GM18508 (cell line): ENCODE results near the gene TTL.
"Not testable (repeated sequence)": the region's sequence is repeated elsewhere in the genome, so short reads cannot be mapped to it uniquely, and the experiment has no call there.

ENCODE experiments used
- ATAC-seq: cut with Tn5 transposase; IDR thresholded peaks from one replicate; pipeline ENCODE4 v1.9.1; 2021; ENCODE audit warnings: moderate number of reproducible peaks; ENCODE audit not compliant: insufficient read depth, unreplicated experiment

Gene TTL

GRCh38 chr2:112516801-112517200, 34.8 kb downstream of the TTL start:
- no peak for ATAC-seq

GRCh38 chr2:112518807-112519206, 36.9 kb downstream of the TTL start:
- ATAC-seq = no peak

GRCh38 chr2:112519506-112519905, 37.5 kb downstream of the TTL start:
- no peak for ATAC-seq

GRCh38 chr2:112520234-112520783, 38.4 kb downstream of the TTL start:
- ATAC-seq = no peak

GRCh38 chr2:112523291-112523777, 41.4 kb downstream of the TTL start:
- no peak for ATAC-seq

GRCh38 chr2:112524276-112524675, 42.3 kb downstream of the TTL start:
- not testable (repeated sequence) for ATAC-seq

- ATAC-seq = no peak
These were observed 46.6 kb downstream of the TTL start for GRCh38 chr2:112528541-112528940.

GRCh38 chr2:112529757-112530156, 47.8 kb downstream of the TTL start:
- ATAC-seq = no peak

DNA sequence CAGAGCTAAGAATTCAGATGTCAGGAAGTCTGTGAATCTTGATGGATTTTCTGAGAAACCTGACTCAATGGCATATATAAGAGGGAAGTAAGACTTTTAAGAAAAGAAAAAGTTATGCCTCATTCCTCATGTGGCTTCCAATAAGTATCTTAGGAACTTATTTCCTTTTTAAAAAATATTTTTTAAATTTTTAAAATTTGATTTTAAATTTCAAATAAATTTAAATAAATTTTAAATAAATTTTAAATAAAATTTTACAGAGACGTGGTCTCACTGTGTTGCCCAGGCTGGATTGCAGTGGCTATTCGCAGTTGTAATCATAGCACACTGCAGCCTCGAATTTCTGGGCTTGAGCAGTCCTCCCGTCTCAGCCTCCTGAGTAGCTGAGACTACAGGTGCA, 48.8 kb downstream of the TTL start:
- ATAC-seq = no peak

DNA sequence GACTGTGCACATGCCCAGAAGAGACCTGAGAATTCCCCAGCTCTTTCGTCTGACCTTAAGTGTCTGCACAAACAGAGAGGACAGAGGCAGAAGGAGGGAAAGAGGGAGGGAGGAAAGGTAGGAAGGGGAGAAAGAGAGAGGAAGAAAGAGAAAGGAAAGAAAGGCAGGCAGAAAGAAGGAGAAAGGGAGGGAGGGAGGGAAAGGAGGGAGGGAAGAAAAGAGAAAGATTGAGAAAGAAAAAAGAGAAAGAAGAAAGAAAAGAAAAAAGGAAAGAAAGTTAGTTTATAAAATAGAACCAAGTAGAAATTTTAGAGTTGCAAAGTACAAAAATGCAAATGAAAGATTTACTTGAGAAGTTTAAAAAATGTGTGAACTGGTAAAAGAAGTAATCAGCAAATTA, 52.9 kb downstream of the TTL start:
- ATAC-seq = no peak

DNA sequence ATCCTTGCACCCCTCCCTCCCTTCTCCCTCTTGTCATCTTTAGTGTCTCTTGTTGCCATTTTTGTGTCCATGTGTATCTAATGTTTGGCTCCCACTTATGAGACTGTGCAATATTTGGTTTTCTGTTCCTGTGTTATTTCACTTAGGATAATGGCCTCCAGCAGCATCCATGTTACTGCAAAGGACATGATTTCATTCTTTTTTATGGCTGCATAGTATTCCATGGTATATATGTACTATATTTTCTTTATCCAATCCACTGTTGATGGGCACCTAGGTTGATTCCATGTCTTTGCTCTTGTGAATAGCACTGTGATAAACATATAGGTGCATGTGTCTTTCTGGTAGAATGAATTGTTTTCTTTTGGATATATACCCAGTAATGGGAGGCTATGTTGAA, 54.7 kb downstream of the TTL start:
- not testable (repeated sequence) for ATAC-seq

- no peak for ATAC-seq
These were observed 57.4 kb downstream of the TTL start for GRCh38 chr2:112539306-112539705.

DNA sequence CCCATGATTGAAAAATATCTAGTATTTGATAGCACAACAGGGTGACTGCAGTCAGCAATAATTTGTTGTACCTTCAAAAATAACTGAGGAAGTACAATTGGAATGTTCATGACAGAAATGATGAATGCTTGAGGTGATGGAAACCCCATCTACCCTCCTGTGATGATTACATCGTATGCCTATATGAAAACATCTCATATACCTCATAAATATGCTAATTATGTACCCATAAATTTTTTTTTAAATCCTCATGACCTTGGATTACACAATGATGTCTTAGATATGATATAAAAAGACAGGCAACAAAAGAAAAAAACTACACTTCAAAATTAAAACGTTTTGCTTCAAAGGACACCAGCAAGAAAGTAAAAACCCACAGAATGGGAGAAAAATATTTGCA, 59.0 kb downstream of the TTL start:
- no peak for ATAC-seq

GRCh38 chr2:112541315-112542122, 59.6 kb downstream of the TTL start:
- ATAC-seq = no peak

DNA sequence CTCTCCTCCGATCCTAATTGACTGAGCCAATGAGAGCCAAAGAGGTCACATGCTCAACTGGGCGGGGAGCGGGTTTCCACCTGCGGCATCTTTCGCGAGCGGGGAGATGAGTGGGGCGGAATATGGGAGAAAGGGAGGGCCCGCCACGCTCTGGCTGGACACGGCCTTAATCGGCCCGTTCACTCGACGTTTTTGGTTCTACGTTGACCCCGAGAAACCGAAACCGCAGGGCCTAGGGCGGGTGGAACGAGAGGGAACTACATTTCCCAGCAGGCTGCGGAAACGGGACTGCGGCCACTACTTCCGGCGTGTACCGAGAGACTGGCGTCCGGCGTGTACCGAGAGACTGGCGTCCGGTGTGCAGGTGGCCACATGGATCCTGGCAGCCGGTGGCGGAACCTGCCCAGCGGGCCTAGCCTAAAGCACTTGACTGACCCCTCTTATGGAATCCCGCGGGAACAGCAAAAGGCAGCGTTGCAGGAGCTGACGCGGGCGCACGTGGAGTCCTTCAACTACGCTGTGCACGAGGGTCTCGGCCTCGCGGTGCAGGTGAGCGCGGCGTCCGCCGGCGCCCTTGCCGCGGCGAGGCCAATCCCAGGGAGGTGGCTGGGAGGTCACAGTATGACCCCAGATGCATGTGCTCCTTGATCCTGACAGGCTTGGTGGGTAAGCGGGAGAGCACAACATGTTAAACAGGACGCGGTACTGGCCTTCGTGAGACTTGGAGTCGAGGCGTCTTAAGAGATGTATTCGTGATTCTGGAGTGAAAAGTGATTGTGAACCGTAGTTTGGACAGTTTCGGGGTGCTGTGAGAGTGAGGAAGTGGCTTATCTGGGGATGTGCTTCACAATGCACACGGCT, 60.4 kb downstream of the TTL start, which contains the start of gene POLR1B:
Gene POLR1B, plus strand, starts transcription at position 343 of the 861 bp plus-strand sequence. Its CDS starts 30 bp downstream, at position 373.
- ATAC-seq = no peak

GRCh38 chr2:112542984-112543661, 61.2 kb downstream of the TTL start:
- no peak for ATAC-seq

- ATAC-seq = no peak
These were observed 65.4 kb downstream of the TTL start for GRCh38 chr2:112547333-112547732.

GRCh38 chr2:112548980-112549379, 67.0 kb downstream of the TTL start:
- ATAC-seq = no peak

DNA sequence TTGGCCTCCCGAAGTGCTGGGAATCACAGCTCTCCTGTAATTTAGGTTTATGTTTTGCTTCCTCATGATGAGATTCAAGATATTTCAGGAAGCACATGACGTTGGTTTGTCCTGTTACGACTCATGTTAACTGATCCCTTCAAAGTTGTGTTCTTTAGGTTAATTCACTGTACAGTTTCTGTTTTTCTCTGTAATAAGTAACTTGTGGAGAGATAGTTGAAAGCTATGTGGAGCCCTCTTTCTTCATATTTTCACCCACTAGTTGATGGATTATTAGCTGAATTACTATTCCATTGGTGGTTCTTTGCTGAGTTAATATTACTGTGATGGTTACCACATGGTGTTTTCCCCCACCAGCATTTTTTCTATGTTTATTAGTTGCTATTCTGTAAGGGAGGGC, 84.1 kb downstream of the TTL start:
- ATAC-seq = peak; percentile 65

DNA sequence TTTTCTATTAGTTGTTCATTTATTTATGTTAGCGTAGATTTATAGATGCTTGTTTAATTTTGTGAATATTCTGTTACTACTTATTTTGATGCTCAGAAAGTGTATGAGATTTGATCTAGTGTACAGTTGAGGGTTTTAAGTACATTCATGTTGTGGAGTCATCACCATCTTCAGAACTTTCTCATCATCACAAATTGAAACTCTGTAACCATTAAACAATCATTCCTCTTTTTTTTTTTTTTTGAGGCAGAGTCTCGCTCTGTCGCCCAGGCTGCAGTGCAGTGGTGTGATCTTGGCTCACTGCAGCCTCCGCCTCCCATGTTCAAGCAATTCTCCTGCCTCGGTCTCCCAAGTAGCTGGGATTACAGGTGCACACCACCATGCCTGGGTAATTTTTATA, 84.6 kb downstream of the TTL start:
- ATAC-seq = not testable (repeated sequence)
